Endothelial cell of umbilical vein (primary cell): ENCODE results near the gene HTRA1. TPM values are rescaled to one million over a fixed set of nuclear protein-coding genes. Genes with fewer than 3 reads are reported as not detected.

ENCODE experiments used
- BruUV-seq: library from RNA; stranded (reverse); fragments of 400-500 nt; replicated peaks from 2 replicates; lab custom pipeline; 2021; lab: Mats Ljungman, UMichigan
- CTCF ChIA-PET: fragments of 300-600, 350-600 bp; sonication (Branson Sonifier 250); formaldehyde crosslinking; loops from one replicate; lab custom pipeline; 2021; ENCODE audit warnings: antibody characterized with exemption, inconsistent platforms; lab: Charles Lee
- POLR2A ChIA-PET: fragments of 300-600, 350-600 bp; sonication (Branson Sonifier 250); formaldehyde crosslinking; loops from one replicate; lab custom pipeline; 2021; ENCODE audit warnings: antibody characterized with exemption, inconsistent platforms; lab: Charles Lee
- DNase-seq: peaks from one replicate; pipeline ENCODE4 v3.0.0-alpha.2; 2011; ENCODE audit warnings: low read depth, low spot score
- FAIRE-seq: peaks from 2 replicates; lab custom pipeline; 2011; peaks lifted over from hg19 to GRCh38; lab: Jason Lieb, UNC
- H2AFZ ChIP-seq: 2 replicates; pipeline ENCODE4 v1.6.0; 2012; ENCODE audit warnings: low read depth, low read length, control low read depth, inconsistent platforms
- H3K27ac ChIP-seq: 2 replicates; pipeline ENCODE4 v1.5.1; 2011; ENCODE audit warnings: low read depth, mild to moderate bottlenecking, control low read depth, low read length, moderate library complexity; ENCODE audit not compliant: insufficient read depth
- H3K27me3 ChIP-seq, 2 experiments: 2 replicates each; pipeline versions ENCODE4 v1.6.0 to v1.6.1; 2011; ENCODE audit warnings: low read length in 2 of 2, mixed read lengths in 1 of 2; ENCODE audit not compliant: control insufficient read depth in 2 of 2, insufficient read depth in 2 of 2
- H3K36me3 ChIP-seq, 2 experiments: 2 replicates in 1 of 2; 3 replicates in 1 of 2; pipeline ENCODE4 v1.5.1; 2011; ENCODE audit warnings: low read length in 2 of 2, mild to moderate bottlenecking in 1 of 2, moderate library complexity in 1 of 2; ENCODE audit not compliant: control insufficient read depth in 2 of 2, insufficient read depth in 2 of 2; ENCODE audit errors: extremely low read depth in 1 of 2
- H3K4me1 ChIP-seq: 3 replicates; pipeline ENCODE4 v1.5.1; 2011; ENCODE audit warnings: mild to moderate bottlenecking, low read length; ENCODE audit not compliant: control insufficient read depth, insufficient read depth; ENCODE audit errors: extremely low read depth
- H3K4me2 ChIP-seq: 2 replicates; pipeline ENCODE4 v1.6.1; 2011; ENCODE audit warnings: low read length, control low read depth, mixed read lengths; ENCODE audit not compliant: insufficient read depth
- H3K4me3 ChIP-seq, 3 experiments: fragments of 200-600 bp in 1 of 3; sonication (generic), shearing (Covaris generic) in 1 of 3; replicated peaks in 1 of 3; 2 replicates each; pipeline ENCODE4 v1.5.1; 2011 to 2016; ENCODE audit warnings: control low read depth in 3 of 3, low read length in 3 of 3, mild to moderate bottlenecking in 2 of 3, inconsistent platforms in 1 of 3, low read depth in 1 of 3, moderate library complexity in 1 of 3; ENCODE audit not compliant: insufficient read depth in 1 of 3
- H3K79me2 ChIP-seq: 2 replicates; pipeline ENCODE4 v1.6.0; 2012; ENCODE audit warnings: low read length, inconsistent platforms; ENCODE audit not compliant: control insufficient read depth, insufficient read depth
- H3K9ac ChIP-seq: replicated peaks from 2 replicates; pipeline ENCODE3; 2011; ENCODE audit warnings: low read length, control low read depth; ENCODE audit not compliant: insufficient read depth; ENCODE audit errors: extremely low read depth
- H3K9me1 ChIP-seq: replicated peaks from 3 replicates; pipeline ENCODE4 v1.6.0; 2011; ENCODE audit warnings: mild to moderate bottlenecking, low read length; ENCODE audit not compliant: control insufficient read depth, insufficient read depth; ENCODE audit errors: extremely low read depth
- H3K9me3 ChIP-seq: replicated peaks from 2 replicates; pipeline ENCODE4 v1.5.1; 2012; ENCODE audit warnings: low read length, inconsistent platforms; ENCODE audit not compliant: control insufficient read depth, insufficient read depth
- H4K20me1 ChIP-seq: replicated peaks from 2 replicates; pipeline ENCODE3; 2011; ENCODE audit warnings: mild to moderate bottlenecking, low read length; ENCODE audit not compliant: control insufficient read depth, insufficient read depth; ENCODE audit errors: extremely low read depth
- EZH2 ChIP-seq: IDR thresholded peaks from 2 replicates; pipeline ENCODE4 v1.6.1; 2012; ENCODE audit warnings: borderline replicate concordance, low read depth, mild to moderate bottlenecking, moderate library complexity, low read length, inconsistent platforms; ENCODE audit not compliant: severe bottlenecking
- FOS ChIP-seq: IDR thresholded peaks from 2 replicates; pipeline ENCODE4 v1.6.1; 2011; ENCODE audit warnings: mild to moderate bottlenecking, low read length, moderate library complexity, borderline replicate concordance; ENCODE audit not compliant: insufficient read depth
- GATA2 ChIP-seq: IDR thresholded peaks from 2 replicates; pipeline ENCODE4 v1.7.0; 2011; ENCODE audit warnings: low read depth, mild to moderate bottlenecking, moderate library complexity, mixed read lengths, low read length; ENCODE audit not compliant: insufficient read length, insufficient read depth
- JUN ChIP-seq: IDR thresholded peaks from 2 replicates; pipeline ENCODE4 v1.6.1; 2011; ENCODE audit warnings: borderline replicate concordance, low read depth; ENCODE audit not compliant: insufficient read length, insufficient read depth
- MYC ChIP-seq: IDR thresholded peaks from one replicate; pipeline ENCODE4 v1.6.1; 2011; ENCODE audit warnings: mild to moderate bottlenecking, low read depth, low read length
- POLR2A ChIP-seq: IDR thresholded peaks from 2 replicates; pipeline ENCODE4 v1.6.1; 2012; ENCODE audit warnings: low read depth, mild to moderate bottlenecking, control low read depth, low read length
- POLR2AphosphoS5 ChIP-seq: IDR thresholded peaks from 2 replicates; pipeline ENCODE4 v1.6.1; 2012; ENCODE audit warnings: low read depth, mild to moderate bottlenecking, control low read depth, low read length, moderate library complexity; ENCODE audit not compliant: insufficient read depth
- dilution Hi-C: fragments of 300-500 bp; cut with MboI; formaldehyde crosslinking; loops from one replicate; pipeline ENCODE4 v1.15.0; 2019; ENCODE audit warnings: low sequenced_read_pairs; ENCODE audit not compliant: extremely low pct_ligation_motif_present
- intact Hi-C: fragments of 100-400 bp; cut with micrococcal nuclease; formaldehyde crosslinking; loops from one replicate; pipeline ENCODE4 v1.10.0; 2022
- polyA plus RNA-seq, 4 experiments: library from polyadenylated mRNA; depleted of rRNA in 3 of 4; stranded (reverse) in 3 of 4; unstranded in 1 of 4; fragments of >200 nt; gene quantifications; 2 replicates each; pipeline versions ENCODE4 v1.2.1 to v1.2.3, GENCODE V29; 2011 to 2012; ENCODE audit warnings: missing spikeins in 1 of 4
- total RNA-seq: library from RNA; stranded (reverse); gene quantifications from 2 replicates; pipeline ENCODE4 v1.2.3, GENCODE V29; 2021
- TF ChIP-seq, protein P1 (sequence below): IDR thresholded peaks from 2 replicates; pipeline ENCODE4 v1.6.1; 2011; ENCODE audit not compliant: insufficient read depth, insufficient read length
- TF ChIP-seq, protein P2 (sequence below), 2 donors: IDR thresholded peaks; 1 replicate in 1 of 2; 2 replicates in 1 of 2; pipeline ENCODE4 v1.5.1; 2011; ENCODE audit warnings: low read length in 2 of 2, mild to moderate bottlenecking in 2 of 2, moderate library complexity in 2 of 2, control low read depth in 1 of 2, inconsistent platforms in 1 of 2, low read depth in 1 of 2; ENCODE audit not compliant: insufficient read depth in 1 of 2; ENCODE audit errors: extremely low read depth in 1 of 2

Gene HTRA1
- total and polyA plus RNA-seq, 2 donors (not counting 3 experiments of a cell fraction or from before 2014, with no cell fraction given), result 192 to 270 TPM

DNA sequence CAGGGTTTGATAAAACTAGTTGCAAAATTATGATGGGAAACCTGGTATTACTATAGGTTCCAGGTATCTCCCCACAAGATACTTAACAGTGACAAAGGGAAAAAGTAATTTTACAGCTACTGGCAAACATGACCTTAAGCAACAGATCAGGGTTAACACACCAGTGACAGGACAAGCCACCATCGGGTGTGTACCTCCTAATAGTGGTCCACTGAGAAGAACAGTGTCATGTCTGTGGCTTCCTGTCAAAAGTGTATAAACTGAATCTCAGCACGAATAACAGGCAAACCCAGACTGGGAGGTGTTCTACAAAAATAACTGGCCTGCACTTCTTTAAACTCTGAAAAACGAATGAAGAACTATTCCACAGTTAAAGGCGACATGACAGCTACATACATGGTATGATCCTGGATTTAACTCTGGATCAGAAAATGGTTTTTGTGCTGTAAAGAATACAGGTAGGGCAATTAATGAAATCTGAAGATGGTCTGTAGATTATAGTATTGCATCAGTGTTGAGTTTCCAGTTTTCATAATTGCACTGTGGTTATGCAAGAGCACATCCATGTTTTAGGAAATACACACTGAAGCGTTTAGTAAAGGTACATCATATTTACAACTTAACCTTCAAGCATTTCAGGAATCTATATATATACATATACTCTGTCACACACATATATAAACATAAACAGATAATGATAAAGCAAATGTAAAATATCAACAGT, 38.9 kb upstream of the HTRA1 start:
- FAIRE-seq, result no peak
- no peaks in the 10 kb centered on the region for H3K79me2 ChIP-seq
- H2AFZ ChIP-seq, result no peak overlapping the region
- no TSS peak for BruUV-seq
- ChIA-PET POLR2A (no interaction called here), CTCF (interaction anchor here (0.8 to 2.7 kb wide), 6 partner anchors 12 to 689 kb away, joined by 3 to 19 read pairs (median 4); no protein-coding TSS in a partner anchor)
- no peak for DNase-seq
- H3K4me3 ChIP-seq, result no peak overlapping the region
- H3K4me2 ChIP-seq, result no peak overlapping the region
- H3K27ac ChIP-seq, result no peak overlapping the region
- H3K4me1 ChIP-seq, result no peaks in the 10 kb centered on the region
- intact Hi-C loops, result no loop called here
- no peaks in the 10 kb centered on the region for H4K20me1 ChIP-seq
- peaks cover 2 to 15% of the 10 kb centered on the region in 2 experiments for H3K36me3 ChIP-seq
- H3K9me3 ChIP-seq, result no peaks in the 10 kb centered on the region
- no peak overlapping the region for H3K9ac ChIP-seq
- TF ChIP-seq, protein P1, sequence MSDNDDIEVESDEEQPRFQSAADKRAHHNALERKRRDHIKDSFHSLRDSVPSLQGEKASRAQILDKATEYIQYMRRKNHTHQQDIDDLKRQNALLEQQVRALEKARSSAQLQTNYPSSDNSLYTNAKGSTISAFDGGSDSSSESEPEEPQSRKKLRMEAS, result no peak
- TF ChIP-seq MYC, result no peak
- TF ChIP-seq EZH2, result no peak
- TF ChIP-seq, protein P2, sequence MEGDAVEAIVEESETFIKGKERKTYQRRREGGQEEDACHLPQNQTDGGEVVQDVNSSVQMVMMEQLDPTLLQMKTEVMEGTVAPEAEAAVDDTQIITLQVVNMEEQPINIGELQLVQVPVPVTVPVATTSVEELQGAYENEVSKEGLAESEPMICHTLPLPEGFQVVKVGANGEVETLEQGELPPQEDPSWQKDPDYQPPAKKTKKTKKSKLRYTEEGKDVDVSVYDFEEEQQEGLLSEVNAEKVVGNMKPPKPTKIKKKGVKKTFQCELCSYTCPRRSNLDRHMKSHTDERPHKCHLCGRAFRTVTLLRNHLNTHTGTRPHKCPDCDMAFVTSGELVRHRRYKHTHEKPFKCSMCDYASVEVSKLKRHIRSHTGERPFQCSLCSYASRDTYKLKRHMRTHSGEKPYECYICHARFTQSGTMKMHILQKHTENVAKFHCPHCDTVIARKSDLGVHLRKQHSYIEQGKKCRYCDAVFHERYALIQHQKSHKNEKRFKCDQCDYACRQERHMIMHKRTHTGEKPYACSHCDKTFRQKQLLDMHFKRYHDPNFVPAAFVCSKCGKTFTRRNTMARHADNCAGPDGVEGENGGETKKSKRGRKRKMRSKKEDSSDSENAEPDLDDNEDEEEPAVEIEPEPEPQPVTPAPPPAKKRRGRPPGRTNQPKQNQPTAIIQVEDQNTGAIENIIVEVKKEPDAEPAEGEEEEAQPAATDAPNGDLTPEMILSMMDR (IDR thresholded peaks at IDR 0.05; ENCODE audit: extremely low read depth in 1 of 2, insufficient read depth in 1 of 2, low read depth in 1 of 2, low read length in 2 of 2), result no peak
- TF ChIP-seq FOS, result no peak
- TF ChIP-seq GATA2, result no peak
- no peak for TF ChIP-seq JUN
- no peak for TF ChIP-seq POLR2AphosphoS5
- TF ChIP-seq POLR2A, result no peak
- H3K27me3 ChIP-seq, result no peaks in the 10 kb centered on the region
- no peaks in the 10 kb centered on the region for H3K9me1 ChIP-seq
- dilution Hi-C loops, result no loop called here
